HG03565 (cell line): Measurements from ENCODE around the gene TMEM95.
A peak's percentile ranks its signal among the peaks of the same experiment; 100 is the strongest.

Experiments
- ATAC-seq: cut with Tn5 transposase; IDR thresholded peaks from one replicate; pipeline ENCODE4 v1.9.1; 2021; ENCODE audit warnings: mild to moderate bottlenecking, moderate library complexity; ENCODE audit not compliant: unreplicated experiment

Gene TMEM95, protein sequence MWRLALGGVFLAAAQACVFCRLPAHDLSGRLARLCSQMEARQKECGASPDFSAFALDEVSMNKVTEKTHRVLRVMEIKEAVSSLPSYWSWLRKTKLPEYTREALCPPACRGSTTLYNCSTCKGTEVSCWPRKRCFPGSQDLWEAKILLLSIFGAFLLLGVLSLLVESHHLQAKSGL

DNA sequence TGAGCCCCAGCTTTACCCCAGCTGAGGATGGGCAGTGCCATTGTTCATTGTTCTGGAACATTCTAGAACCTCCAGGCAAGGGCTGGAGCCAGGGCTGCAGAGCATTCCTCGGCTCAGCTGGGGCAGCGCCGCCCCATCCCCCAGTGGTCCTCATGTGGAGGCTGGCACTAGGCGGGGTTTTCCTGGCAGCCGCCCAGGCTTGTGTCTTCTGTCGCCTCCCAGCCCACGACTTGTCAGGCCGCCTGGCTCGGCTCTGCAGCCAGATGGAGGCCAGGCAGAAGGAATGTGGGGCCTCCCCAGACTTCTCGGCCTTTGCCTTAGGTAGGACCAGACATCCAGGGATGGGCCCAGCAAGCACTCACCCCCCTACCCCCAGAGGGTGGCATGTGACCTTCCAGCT, at the start of gene TMEM95:
Gene TMEM95 (plus strand): TSS at position 104 of the 400 bp plus-strand sequence. CDS start 49 bp downstream, at position 153.
- no peak for ATAC-seq

DNA sequence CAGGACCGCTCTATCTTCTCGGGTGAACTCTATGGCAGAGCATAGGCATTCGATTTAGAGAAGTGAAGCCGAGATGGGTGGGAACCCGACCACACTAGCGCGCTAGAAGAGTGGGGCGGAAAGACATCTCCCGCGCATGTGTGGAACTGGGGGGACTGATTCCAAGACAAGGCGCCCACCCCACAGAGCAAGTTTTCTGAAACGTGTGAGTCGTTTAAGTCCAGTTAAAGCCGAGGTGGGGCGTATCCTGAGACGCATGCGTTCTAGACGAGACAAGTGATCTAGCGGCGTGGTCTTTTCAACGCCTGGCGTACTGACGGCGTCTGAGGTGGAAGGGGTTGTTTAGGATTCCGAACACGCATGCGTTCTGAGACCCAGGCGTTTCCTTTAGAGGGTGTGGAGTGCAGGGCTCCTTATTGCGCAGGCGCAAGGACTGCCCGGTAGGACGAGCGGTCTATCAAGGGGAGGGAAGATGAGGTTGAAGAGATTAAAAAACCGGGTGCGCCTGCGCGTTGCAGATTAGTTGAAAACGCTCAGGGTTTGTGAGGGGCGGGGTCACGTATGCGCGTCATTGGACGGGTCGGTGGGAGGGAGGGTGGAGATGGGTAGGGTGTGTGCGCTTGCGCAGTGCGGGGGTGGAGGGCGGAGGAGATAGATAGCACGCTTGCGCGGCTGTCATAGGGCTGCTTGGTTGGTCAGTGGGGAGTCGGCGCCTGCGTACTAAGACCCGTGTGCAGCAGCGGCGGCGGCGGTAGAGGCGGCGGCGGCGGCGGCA, 47.9 kb upstream of the TMEM95 start, which contains the start of gene EIF5A:
Gene EIF5A (plus strand): TSS at position 718 of the 775 bp plus-strand sequence. CDS start 2,008 bp downstream, outside the sequence.
- ATAC-seq, result peak; percentile 64

DNA sequence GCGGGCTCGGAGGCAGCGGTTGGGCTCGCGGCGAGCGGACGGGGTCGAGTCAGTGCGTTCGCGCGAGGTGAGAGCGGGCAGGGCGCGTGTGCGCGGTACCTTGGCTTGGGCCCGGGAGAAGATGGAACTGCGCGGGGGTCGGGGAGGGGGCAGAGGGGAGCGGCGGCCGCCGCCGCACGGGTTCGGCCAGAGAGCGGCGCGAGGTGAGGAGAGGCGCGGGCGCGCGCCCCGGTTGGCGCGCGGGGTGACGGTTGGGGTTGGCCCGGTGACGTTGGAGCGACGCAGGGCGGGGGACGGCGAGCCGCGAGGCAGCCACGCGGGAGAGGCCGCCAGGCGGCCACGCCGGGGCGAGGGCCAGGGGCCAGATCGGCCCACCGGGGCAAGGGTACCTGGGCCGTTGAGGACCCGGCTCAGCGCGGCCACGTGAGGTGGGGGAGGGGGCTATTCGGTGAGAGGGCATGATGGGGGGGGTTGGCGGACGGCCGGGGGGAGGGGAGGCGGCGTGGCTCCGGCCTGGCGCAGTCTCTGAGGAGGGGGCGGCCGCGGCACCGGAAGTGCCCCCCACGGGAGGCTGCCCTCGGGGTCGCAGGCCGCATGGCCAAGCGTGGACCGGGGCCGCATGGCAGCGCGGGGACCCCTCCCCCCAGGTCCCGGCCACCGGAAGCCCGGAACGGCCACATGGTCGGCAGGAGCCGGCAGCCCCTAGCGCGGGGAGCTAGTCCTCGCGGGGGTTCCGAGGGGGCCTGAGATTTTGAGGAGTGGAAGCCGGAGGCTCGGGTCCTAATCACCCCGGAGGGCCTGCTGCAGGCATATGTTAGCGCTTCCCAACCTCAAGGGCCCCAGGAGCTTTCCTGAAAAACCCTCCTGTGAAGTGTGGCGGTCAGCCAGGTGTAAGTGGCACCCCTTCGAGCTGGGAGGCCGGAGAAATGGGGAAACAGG, 47.0 kb upstream of the TMEM95 start:
- ATAC-seq, result no peak

DNA sequence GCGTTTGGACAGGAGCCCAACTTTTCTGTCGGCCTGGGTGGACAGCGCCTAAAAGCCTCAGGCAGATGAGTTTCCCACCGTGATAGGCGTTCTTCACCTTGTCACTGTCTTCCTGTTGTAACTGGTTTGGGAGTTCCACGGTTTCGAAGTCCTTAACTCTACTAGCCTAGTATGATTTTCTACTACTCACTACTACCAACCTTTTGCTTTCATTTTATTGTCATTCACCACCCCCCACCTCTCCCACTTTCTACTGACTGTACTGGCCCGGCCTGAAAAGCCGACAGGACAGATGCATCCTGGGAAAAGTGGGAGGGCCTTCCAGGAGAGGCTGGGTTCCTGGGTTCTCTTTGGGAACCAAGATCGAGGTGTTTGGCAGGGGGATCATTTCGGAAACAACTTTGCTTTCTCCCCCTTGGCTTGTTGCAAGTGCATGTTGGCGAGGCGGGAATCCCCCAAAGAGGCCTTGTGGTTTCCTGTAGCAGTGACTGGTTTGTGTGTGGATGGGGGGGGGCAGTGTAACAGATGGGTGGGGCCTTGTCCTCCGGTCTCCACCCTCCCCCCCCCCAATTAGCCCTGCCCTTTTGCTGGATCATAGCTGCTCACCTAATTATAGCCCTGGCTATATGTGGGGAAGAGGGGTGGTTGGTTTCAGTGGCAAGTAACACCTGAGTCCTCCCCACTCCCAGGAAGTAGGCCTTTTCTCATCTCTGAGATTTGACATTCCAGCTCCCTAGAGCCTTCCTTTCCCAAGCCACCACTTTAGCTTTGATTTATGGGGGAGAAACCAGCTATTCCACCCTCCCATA, 46.1 kb upstream of the TMEM95 start:
- ATAC-seq, result no peak

GRCh38 chr17:7309628-7310027, 45.3 kb upstream of the TMEM95 start:
- ATAC-seq, result no peak

- no peak for ATAC-seq
These were observed 43.7 kb upstream of the TMEM95 start for GRCh38 chr17:7311110-7311705.

DNA sequence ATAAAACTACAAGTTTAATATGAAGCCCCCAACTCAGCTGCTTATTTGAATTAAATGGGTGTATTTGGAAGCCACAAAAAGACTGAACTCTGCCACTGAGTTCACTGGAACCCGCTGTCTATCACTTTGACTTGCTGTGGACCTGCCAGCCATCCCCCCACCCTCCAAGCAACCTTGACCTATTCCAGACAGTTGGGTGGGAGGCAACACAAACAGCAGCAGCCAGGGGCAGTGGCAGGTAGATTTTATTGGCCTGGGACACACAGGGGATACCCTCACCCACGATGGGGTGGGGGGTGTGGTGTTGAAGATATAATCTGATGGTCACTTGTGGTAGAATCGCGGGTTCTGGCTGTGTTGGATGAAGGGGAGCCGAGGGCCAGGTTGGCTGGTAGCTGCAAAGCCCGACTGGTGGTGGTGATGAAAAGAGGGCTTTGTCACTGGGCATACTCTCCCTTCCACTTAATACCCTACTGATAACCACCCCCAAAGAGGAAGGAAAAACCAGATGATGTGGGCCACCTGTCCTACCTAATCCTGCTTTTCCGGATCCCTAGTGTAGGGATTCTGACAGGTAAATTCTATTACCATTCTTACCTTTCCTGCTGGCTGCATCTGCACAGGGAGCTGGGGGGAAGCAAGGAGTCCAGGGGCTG, 42.4 kb upstream of the TMEM95 start:
- ATAC-seq, result no peak

DNA sequence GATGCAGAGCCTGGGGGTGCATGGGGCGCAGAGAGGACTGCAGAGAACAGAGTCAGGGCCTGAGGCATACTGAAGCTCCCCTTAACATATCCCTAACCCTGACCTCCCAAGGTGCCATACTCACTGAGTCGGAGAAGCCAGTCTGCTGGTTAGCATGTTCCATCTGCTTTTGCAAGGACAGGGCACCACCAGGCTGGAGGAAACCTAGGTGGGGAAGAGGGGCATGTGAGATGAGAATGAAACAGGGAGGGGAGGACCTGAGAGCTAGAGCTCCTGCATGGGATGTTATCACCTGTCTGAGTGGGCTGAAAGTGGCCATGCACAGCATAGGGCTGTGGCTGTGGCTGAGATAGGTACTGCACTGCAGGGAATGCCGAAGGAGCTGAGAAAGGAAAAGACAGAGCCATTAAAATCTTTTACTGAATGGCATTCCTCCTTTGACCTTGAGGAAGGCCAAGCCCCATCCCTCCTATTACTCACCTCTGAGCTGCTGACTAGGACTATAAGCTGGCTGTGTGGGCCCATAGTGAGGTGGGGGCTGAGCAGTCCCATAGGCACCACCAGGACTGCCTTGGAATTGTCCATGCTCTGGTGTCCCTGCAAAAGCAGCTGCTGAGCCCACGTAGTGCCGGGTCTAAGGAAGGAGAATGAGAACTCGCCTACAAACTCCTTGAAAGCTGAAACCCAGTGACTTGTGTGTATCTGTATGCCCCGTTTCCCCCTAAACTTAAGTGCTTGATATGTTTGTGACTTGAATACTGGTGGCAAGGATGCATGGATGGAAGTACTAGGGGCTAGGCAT, 41.7 kb upstream of the TMEM95 start:
- ATAC-seq, result no peak

DNA sequence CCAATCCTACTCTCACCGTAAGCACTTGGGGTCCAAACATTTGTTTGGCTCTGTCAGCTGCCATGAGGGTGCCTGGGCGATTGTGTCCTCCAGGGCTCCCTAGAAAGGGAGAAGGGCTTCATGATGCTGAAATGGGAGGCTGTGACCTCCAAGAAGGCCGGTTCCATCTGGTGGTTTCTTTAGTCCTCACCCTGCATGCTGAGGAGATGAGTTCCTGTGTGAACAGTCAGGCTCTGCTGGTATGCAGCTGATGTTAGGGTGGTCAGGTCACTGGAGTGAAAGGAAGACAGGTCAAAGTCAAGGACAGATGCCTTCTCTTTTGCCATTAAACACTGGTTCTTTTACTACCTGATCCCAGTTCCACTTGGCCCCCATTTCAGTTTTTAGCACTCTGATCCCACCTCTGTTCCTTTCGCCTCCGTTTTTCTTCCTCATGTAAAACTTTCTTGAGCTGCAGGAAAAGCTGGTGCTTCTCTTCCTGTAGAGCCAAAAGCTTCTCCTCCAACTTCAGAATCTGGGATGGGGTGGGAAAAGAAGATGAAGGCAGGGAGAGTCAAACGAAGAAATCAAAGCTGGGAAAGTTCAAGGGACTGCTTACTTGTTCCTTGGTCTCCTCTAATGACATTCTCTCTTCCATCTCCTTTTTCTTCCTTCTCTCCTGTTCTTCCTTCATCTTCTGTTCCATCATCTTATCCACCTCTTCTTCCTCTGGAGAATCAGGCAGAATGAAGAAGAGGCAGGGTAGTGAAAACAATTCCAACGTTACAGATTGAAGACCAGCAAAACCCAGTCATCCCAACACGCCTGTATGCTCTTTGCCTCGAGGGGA, 40.9 kb upstream of the TMEM95 start:
- ATAC-seq, result no peak

DNA sequence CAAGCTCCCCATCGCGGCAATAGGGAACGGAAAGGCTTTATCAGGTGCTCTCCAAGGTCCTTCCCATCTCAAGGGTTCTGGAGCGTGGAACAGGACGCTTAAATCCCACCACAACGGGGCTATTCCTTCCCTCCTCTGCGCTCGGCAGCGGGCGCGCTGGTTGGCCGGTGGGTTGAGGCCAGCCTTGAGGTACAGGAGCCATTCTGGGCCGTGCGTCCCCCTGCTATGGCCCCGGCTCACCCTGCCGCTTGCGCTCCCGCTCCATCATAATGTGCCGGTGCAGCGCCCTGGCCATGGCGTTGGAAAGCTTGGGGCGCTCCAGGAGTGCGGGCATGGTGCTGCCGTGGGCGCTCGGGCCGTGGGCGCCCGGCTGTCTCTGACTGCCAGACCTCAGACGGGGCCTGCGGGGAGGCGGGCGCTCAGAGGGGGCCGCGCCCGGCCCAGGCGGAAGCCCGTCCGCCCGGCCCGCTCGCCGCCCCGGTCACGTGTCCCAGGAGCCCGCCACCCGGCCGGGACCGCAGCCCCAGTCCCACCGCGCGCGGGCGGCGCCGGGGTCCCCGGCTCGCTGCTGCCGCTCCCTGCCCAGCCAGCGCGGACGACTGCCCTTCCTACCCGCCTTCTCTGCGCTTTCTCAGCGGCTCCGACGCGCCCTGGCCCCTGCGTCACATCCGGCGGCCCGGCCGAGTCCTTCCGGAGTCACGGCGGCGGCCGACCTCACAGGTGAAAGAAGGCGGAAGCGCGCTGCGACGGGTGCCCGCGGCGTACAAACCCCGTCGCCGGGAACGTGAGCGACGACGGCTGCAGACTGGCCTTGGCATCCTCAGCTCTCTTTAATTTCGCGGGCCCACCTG, 40.0 kb upstream of the TMEM95 start, which contains the start of gene GPS2:
Gene GPS2 (minus strand): TSS at position 642 of the 851 bp plus-strand sequence. CDS start 308 bp downstream, at position 334.
- ATAC-seq, result peak; percentile 46

DNA sequence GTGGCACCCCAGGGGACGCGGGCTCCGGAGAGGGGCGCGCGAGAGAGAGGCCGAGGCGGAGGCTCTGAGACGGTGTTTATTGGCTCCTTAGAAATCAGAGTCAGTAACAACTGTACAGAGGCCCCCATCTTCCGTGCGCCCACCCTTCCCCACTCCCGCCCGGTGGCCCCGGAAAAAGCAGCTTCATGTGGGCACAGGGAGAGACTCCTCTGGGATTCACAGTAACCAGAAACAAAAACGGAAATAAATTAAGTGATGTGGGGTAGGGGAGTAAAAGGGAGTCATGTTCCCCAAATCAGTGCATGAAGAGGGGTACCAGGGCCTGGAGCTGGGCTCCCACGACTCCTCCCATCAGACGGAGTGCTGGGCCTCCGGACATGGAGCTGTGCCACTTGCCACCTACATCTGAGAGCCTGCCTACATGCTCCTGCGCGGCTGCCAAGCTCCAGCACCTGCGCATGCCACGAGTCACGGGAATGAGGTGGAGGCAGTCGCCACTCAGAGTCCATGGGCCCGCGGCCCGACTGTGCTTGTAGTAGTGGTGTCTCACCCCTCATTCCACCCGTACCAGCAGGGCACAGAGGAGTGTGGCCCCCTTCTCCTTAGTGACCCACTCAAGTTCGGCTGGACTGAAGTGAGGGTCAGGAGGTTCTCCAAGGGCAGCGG, 39.3 kb upstream of the TMEM95 start:
- no peak for ATAC-seq

DNA sequence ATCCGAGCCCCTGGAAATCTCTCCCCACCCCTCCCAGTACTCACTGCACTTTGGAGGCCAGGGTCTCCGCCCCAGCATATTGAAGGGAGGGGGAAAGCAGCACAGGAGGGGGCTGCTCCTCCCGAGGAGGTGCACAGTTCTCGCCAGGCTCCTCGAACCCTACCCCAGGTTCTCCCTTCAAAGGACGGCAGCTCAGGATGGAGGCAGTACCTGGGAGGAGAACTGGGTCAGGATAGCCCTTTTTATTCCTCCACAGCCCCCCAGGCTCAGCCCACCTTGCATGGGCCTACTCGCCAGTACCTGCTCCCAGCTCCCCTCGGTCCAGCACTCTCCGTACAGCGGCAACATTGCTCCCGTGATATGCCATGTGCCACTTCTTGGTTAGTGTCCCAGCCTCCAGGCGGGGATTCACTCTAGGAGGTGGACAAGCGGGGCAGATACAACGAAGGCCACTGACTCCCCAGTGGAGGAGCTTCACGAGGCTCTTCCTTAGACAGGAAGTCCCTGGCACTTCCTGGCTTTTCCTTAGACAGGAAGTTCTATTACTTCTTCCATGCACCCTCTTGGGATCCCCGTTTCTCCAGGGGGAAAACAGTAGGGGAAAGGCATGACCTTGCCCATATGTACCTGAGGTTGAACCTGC, 37.7 kb upstream of the TMEM95 start:
- ATAC-seq, result no peak

DNA sequence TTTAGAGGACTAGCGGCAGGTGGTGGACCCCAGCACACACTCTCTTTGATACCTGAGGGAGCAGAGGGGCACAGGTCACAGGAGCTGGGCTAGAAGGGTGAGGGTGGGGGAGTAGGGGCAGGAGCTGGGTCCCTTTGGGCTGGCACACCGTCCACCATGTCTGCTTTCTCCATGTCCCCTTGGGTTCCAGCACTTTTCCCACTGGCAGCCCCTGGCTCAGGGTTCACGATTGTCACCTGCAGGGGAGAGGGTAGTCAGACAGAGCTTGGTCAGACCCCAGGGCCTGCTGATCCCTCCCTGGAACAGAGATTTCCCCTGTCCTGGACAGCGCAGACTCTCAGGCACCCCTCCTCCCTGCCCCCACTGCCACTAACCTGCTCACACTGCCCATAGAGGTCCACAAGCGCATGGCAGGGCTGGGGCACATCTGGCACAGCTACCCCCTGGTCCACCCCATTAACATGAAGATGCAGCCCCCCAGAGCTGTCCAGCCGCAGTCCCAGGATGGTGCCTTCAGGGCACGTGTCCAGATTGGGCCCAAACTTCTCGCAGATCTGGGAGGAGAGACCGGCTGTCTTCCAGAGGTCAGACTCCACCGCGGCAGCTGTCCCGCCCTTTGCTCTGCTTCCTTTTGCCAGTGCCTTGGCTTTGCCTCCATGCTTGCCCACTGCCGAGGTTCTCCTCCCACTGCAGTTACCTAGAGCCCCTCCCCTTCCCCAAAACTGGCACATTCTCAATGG, 36.7 kb upstream of the TMEM95 start:
- no peak for ATAC-seq

GRCh38 chr17:7321466-7321865, 33.5 kb upstream of the TMEM95 start:
- ATAC-seq, result no peak

- no peak for ATAC-seq
These were observed 32.3 kb upstream of the TMEM95 start for GRCh38 chr17:7322520-7323194.
